Measurements from ENCODE around the gene IFNLR1. TPM values are rescaled to one million over a fixed set of nuclear protein-coding genes. Genes with fewer than 3 reads are reported as not detected.

IFNLR1 gene
- total RNA-seq (1 to 10 TPM; 5.4 to 6.1 TPM), polyA plus RNA-seq (3.1 TPM)

DNA sequence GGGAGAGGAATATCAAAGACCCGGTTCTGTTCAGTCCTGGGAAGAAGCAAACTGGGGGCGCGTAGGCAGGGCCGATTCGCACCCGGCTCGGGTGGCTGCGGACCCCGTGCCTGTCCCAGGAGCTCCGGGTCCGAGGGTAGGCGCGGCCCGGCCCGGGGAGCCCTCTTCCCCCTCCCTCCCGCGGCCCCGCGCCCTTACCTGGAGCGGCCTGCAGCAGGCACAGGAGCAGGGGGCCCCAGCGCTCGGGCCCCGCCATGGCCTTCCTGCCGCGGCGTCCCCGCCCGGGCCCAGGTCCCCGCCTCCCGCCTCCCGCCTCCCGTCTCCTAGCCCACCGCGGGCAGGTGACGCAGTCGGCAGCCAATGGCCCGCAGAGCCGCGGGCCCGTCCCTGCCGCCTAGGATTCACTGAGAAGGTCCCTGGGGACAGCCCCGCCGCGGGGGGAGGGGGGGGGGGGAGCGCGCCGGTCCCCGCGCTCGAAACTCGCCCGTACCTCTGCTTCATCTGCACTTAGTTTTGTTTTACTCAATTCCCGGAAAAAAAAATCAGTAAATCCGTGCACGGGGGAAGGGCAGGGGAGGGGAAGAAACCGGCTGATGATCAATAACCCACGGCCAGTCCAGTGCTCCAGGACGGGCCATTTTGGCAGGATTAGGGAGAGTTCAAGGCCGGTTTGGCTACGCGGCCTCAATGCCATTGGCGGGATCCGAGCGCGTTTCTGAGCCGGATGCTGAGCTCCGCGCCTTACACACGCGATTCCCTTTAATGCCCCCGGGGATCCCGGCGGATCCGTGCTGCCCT is at the start of gene IFNLR1:
Gene IFNLR1, minus strand, starts transcription at position 297 of the 798 bp plus-strand sequence. Its CDS starts 41 bp downstream, at position 256.
- peak; percentile 57 to 83 (median 69) for DNase-seq
- peak within 1 kb of the TSS; percentile 59 to 95 (median 90) for H3K27ac Mint-ChIP-seq
- H3K36me3 Mint-ChIP-seq, result peaks cover 0 to 4% (median 0%) of the 10 kb centered on the region in 3 donors
- H3K27me3 ChIP-seq (ENCODE audit: insufficient read depth, low read length, poor library complexity, severe bottlenecking), result no peaks in the 10 kb centered on the region
- H3K27ac ChIP-seq (ENCODE audit: low read depth, low read length), result no peak within 1 kb of the TSS
- peak within 1 kb of the TSS; percentile 86 to 95 (median 89) for H3K4me3 Mint-ChIP-seq
- peaks cover 32% of the 10 kb centered on the region for H3K4me1 ChIP-seq (ENCODE audit: insufficient read depth, low read length)
- H3K36me3 ChIP-seq (ENCODE audit: insufficient read depth, low read length), result no peaks in the 10 kb centered on the region
- H3K4me3 ChIP-seq (ENCODE audit: low read length), result peak within 1 kb of the TSS; percentile 66
- ChIA-PET CTCF (interaction anchor here (1.6 to 7.5 kb wide), 4 partner anchors 13 to 228 kb away, joined by 3 to 56 read pairs (median 36); partner anchors contain the start of gene NIPAL3), POLR2A (no interaction called here)
- peaks cover 55 to 74% (median 56%) of the 10 kb centered on the region in 3 donors for H3K4me1 Mint-ChIP-seq
- peaks cover 0 to 3% of the 10 kb centered on the region in 2 donors for H3K27me3 Mint-ChIP-seq
- no peaks in the 10 kb centered on the region for H3K9me3 Mint-ChIP-seq
- H3K9me3 ChIP-seq (ENCODE audit: low read length), result no peaks in the 10 kb centered on the region

DNA sequence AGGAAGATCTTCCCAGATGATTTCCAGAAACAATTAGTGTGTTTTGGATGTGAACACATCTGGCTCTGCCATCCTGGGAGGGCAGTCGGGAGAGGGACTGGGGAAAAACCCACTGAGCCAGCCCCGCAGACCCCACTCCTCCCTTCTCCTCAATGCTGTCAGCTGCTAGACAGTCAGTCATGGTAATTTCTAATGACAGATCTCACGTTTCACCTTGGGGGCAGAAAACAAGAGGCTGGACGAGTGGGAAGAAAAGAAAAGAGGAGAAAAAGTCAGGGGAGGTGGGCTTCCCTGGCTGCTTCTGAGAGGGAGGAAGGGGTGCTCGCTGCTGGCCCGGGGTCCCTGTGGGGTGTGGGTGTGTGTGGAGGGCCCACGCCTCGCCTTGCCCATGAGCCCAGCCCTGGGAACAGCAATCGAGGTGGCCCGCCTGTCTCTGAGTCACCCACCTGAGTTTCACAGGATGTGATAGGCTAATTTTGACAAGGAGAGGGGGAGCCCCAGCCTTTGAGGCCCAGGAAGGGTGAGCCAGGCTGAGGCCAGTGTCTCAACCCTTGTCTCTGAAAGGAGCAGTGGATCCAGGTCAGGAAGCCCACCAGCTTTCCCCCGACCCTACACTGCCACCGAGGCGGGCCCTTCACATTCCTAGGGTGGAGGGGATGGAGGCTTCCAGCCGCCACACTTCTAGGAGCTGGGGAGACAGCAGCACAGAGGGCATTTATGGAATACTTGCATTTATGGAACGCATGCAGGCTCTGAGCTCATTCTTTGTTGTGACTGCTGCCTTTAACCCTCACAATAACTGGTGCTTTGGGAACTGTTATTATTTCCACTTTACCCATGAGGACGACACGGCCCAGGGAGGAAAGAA is 49.1 kb upstream of the IFNLR1 start:
- Mint-ChIP-seq H3K27ac (no peak overlapping the region), H3K27me3 (peaks cover 2 to 21% of the 10 kb centered on the region in 2 donors), H3K4me3 (no peak overlapping the region), H3K9me3 (no peaks in the 10 kb centered on the region), H3K36me3 (no peaks in the 10 kb centered on the region), H3K4me1 (no peaks in the 10 kb centered on the region)
- no peak overlapping the region for H3K27ac ChIP-seq (ENCODE audit: low read depth, low read length)
- no peak for DNase-seq
- ChIA-PET CTCF (interaction anchor here (1.1 kb wide), 1 partner anchor 34 kb away, joined by 3 read pairs; no protein-coding TSS in a partner anchor), POLR2A (no interaction called here)
- H3K36me3 ChIP-seq (ENCODE audit: insufficient read depth, low read length), result no peaks in the 10 kb centered on the region
- no peak overlapping the region for H3K4me3 ChIP-seq (ENCODE audit: low read length)
- no peaks in the 10 kb centered on the region for H3K27me3 ChIP-seq (ENCODE audit: insufficient read depth, low read length, poor library complexity, severe bottlenecking)
- H3K9me3 ChIP-seq (ENCODE audit: low read length), result no peaks in the 10 kb centered on the region
- H3K4me1 ChIP-seq (ENCODE audit: insufficient read depth, low read length), result no peaks in the 10 kb centered on the region

DNA sequence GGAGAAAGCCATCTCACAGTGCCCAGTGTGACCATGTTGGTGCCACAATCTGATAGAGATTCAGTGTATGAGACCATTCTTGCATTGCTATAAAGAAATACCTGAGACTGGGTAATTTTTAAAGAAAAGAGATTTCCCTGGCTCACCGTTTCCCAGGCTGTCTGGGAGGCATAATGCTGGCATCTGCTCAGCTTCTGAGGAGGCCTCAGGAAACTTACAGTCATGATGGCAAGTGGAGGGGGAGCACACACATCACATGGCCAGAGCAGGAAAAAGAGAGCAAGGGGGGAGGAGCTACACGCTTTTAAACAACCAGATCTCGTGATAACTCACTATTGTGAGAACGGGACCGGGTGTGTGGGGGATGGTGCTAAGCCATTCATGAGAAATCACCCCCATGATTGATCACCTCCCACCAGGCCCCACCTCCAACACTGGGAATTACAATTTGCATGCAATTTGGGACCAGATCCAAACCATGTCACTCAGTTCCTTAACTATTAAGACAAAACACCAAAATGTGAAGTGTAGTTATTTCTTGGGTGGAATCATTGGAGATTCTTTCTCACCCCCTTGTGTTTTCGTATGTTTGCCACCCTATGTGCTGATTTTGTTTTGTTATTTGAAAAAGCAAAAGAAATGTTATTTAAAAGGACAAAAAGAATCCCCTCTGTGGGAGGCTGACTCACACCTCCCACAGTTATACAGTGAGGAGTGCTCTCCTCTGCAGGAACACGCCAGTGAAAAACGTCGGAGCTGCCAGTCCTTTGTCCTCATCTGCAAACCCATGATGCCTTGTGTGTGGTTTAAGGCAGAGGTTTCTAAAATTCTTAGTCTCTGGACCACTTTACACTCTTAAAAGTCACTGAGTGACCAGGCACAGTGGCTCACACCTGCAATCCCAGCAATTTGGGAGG is 46.9 kb upstream of the IFNLR1 start:
- H3K36me3 Mint-ChIP-seq, result no peaks in the 10 kb centered on the region
- H3K27me3 Mint-ChIP-seq, result peaks cover 2 to 17% of the 10 kb centered on the region in 2 donors
- Histone ChIP-seq H3K27me3 (ENCODE audit: insufficient read depth, low read length, poor library complexity, severe bottlenecking) (no peaks in the 10 kb centered on the region), H3K4me1 (ENCODE audit: insufficient read depth, low read length) (no peaks in the 10 kb centered on the region), H3K4me3 (ENCODE audit: low read length) (no peak overlapping the region), H3K9me3 (ENCODE audit: low read length) (no peaks in the 10 kb centered on the region), H3K27ac (ENCODE audit: low read depth, low read length) (no peak overlapping the region), H3K36me3 (ENCODE audit: insufficient read depth, low read length) (no peaks in the 10 kb centered on the region)
- H3K27ac Mint-ChIP-seq, result no peak overlapping the region
- CTCF ChIA-PET, result interaction anchor here (0.6 kb wide), 1 partner anchor 690 kb away, joined by 3 read pairs; no protein-coding TSS in a partner anchor
- POLR2A ChIA-PET, result no interaction called here
- H3K4me1 Mint-ChIP-seq, result no peaks in the 10 kb centered on the region
- no peak overlapping the region for H3K4me3 Mint-ChIP-seq
- H3K9me3 Mint-ChIP-seq, result no peaks in the 10 kb centered on the region
- DNase-seq, result no peak

DNA sequence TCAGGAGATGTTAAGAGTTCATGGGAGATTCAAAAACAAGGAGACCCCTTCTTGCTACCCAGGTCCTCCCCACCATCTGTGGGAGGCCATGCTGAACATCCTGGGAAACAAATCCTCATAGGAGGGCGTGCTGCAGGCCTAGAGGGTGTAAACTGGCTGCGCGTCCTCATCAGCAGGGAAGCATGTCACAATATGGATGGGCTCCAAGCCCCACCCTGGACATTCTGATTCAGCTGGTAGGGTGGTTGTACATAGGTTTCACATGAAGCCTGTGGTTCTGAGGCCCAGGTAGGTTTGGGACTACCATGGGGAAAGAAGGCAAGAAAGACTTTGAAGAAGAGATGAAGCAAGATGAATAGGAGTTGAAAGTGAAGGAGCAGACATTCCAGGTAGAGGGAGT is 44.6 kb upstream of the IFNLR1 start:
- peaks cover 0 to 13% of the 10 kb centered on the region in 2 donors for H3K27me3 Mint-ChIP-seq
- H3K9me3 Mint-ChIP-seq, result no peaks in the 10 kb centered on the region
- DNase-seq, result no peak
- Histone ChIP-seq H3K36me3 (ENCODE audit: insufficient read depth, low read length) (no peaks in the 10 kb centered on the region), H3K4me1 (ENCODE audit: insufficient read depth, low read length) (no peaks in the 10 kb centered on the region), H3K27me3 (ENCODE audit: insufficient read depth, low read length, poor library complexity, severe bottlenecking) (no peaks in the 10 kb centered on the region), H3K9me3 (ENCODE audit: low read length) (no peaks in the 10 kb centered on the region), H3K4me3 (ENCODE audit: low read length) (no peak overlapping the region), H3K27ac (ENCODE audit: low read depth, low read length) (no peak overlapping the region)
- peaks cover 0 to 1% (median 0%) of the 10 kb centered on the region in 3 donors for H3K36me3 Mint-ChIP-seq
- peaks cover 1 to 12% (median 10%) of the 10 kb centered on the region in 3 donors for H3K4me1 Mint-ChIP-seq
- CTCF ChIA-PET, result no interaction called here
- POLR2A ChIA-PET, result no interaction called here
- H3K27ac Mint-ChIP-seq, result no peak overlapping the region
- H3K4me3 Mint-ChIP-seq, result no peak overlapping the region

DNA sequence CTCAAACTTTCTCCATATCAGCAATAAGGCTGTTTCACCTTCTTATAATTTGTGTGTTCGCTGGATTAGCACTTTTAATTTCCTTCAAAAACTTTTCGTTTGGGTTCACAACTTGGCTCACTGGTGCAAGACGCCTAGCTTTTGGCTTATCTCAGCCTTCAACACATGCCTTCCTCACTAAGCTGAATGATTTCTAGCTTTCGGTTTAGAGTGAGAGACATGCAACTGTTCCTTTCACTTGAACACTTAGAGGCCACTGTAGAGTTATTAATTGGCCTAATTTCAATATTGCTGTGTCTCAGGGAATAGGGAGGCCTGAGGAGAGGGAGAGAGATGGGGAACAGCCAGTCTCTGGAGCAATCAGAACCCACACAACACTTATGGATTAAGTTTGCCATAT is 41.2 kb upstream of the IFNLR1 start:
- Histone ChIP-seq H3K9me3 (ENCODE audit: low read length) (no peaks in the 10 kb centered on the region), H3K36me3 (ENCODE audit: insufficient read depth, low read length) (no peaks in the 10 kb centered on the region), H3K27ac (ENCODE audit: low read depth, low read length) (no peak overlapping the region), H3K4me3 (ENCODE audit: low read length) (no peak overlapping the region), H3K27me3 (ENCODE audit: insufficient read depth, low read length, poor library complexity, severe bottlenecking) (no peaks in the 10 kb centered on the region), H3K4me1 (ENCODE audit: insufficient read depth, low read length) (no peaks in the 10 kb centered on the region)
- Mint-ChIP-seq H3K4me1 (peaks cover 1 to 14% (median 11%) of the 10 kb centered on the region in 3 donors), H3K4me3 (peak overlapping the region in 3 of 7 donors; percentile 11 to 20 (median 14)), H3K9me3 (no peaks in the 10 kb centered on the region), H3K36me3 (peaks cover 0 to 1% (median 0%) of the 10 kb centered on the region in 3 donors), H3K27ac (peak overlapping the region in 2 of 8 donors; percentile 79 to 88), H3K27me3 (peaks cover 0 to 5% of the 10 kb centered on the region in 2 donors)
- ChIA-PET POLR2A (no interaction called here), CTCF (interaction anchor here (1.2 kb wide), 1 partner anchor 163 kb away, joined by 4 read pairs; no protein-coding TSS in a partner anchor)
- DNase-seq, result no peak

DNA sequence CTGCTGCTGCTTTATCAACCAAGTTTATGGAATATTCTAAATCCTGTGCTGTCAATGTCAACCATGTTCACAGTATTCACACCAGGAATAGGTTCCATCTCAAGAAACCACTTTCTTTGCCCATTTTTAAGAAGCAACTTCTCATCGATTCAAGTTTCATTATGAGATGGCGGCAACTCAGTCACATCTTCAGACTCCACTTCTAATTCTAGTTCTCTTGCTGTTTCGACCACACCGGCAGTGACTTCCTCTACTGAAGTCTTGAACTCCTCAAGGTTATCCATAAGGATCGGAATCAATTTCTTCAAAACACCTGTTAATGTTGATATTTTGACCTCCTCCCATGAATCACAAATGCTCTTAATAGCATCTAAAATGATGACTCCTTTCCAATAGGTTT is 39.7 kb upstream of the IFNLR1 start:
- Mint-ChIP-seq H3K27me3 (peaks cover 0 to 8% of the 10 kb centered on the region in 2 donors), H3K4me3 (no peak overlapping the region), H3K27ac (no peak overlapping the region), H3K36me3 (peaks cover 0 to 1% (median 0%) of the 10 kb centered on the region in 3 donors), H3K9me3 (no peaks in the 10 kb centered on the region), H3K4me1 (peaks cover 1 to 14% (median 11%) of the 10 kb centered on the region in 3 donors)
- CTCF ChIA-PET, result interaction anchor here (0.9 kb wide), 1 partner anchor 23 kb away, joined by 3 read pairs; no protein-coding TSS in a partner anchor
- no peaks in the 10 kb centered on the region for H3K27me3 ChIP-seq (ENCODE audit: insufficient read depth, low read length, poor library complexity, severe bottlenecking)
- no peak overlapping the region for H3K27ac ChIP-seq (ENCODE audit: low read depth, low read length)
- no peaks in the 10 kb centered on the region for H3K9me3 ChIP-seq (ENCODE audit: low read length)
- H3K36me3 ChIP-seq (ENCODE audit: insufficient read depth, low read length), result no peaks in the 10 kb centered on the region
- POLR2A ChIA-PET, result no interaction called here
- DNase-seq, result no peak
- no peak overlapping the region for H3K4me3 ChIP-seq (ENCODE audit: low read length)
- no peaks in the 10 kb centered on the region for H3K4me1 ChIP-seq (ENCODE audit: insufficient read depth, low read length)

DNA sequence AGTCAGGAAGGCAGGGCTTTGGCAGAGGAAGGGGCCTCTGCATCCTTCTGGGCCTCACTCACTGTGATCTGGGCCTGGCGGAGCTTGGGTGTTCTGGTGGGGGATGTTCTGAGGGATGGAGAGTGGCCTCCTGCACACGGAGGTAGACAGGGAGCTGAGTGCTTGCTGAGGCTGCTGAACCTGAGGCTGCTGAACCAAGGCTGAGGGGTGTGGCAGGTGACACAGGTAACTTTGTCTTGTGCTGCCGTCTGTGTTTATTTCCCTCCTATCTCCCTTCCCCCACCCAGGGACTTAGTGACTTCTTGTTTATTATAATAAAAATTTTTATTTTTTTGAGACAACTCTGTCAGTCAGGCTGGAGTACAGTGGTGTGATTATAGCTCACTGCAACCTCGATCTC is 37.7 kb upstream of the IFNLR1 start:
- Histone ChIP-seq H3K27me3 (ENCODE audit: insufficient read depth, low read length, poor library complexity, severe bottlenecking) (no peaks in the 10 kb centered on the region), H3K36me3 (ENCODE audit: insufficient read depth, low read length) (no peaks in the 10 kb centered on the region), H3K27ac (ENCODE audit: low read depth, low read length) (no peak overlapping the region), H3K9me3 (ENCODE audit: low read length) (no peaks in the 10 kb centered on the region), H3K4me1 (ENCODE audit: insufficient read depth, low read length) (no peaks in the 10 kb centered on the region), H3K4me3 (ENCODE audit: low read length) (no peak overlapping the region)
- no peak overlapping the region for H3K27ac Mint-ChIP-seq
- ChIA-PET CTCF (interaction anchor here (1.1 kb wide), 1 partner anchor 26 kb away, joined by 3 read pairs; no protein-coding TSS in a partner anchor), POLR2A (no interaction called here)
- DNase-seq, result no peak
- H3K4me3 Mint-ChIP-seq, result no peak overlapping the region
- H3K27me3 Mint-ChIP-seq, result peaks cover 3 to 17% of the 10 kb centered on the region in 2 donors
- H3K36me3 Mint-ChIP-seq, result peaks cover 0 to 1% (median 0%) of the 10 kb centered on the region in 3 donors
- H3K4me1 Mint-ChIP-seq, result peaks cover 1 to 14% (median 11%) of the 10 kb centered on the region in 3 donors
- no peaks in the 10 kb centered on the region for H3K9me3 Mint-ChIP-seq
